IMR-90 (cell line): Measurements from ENCODE around the gene CARNS1. TPM values are rescaled to one million over a fixed set of nuclear protein-coding genes. Genes with fewer than 3 reads are reported as not detected.

Experiments
- ATAC-seq: fragments of 200-7000 bp; cut with Tn5 transposase; 2 replicates; pipeline ENCODE4 v1.9.1; 2020; ENCODE audit warnings: low read depth, mild to moderate bottlenecking, moderate library complexity
- BruUV-seq: library from RNA; stranded (reverse); fragments of 400-500 nt; replicated peaks from 2 replicates; lab custom pipeline; 2021; lab: Mats Ljungman, UMichigan
- CTCF ChIA-PET: fragments of 300-600 bp; formaldehyde crosslinking; extraction: SDS; loops from one replicate; lab custom pipeline; 2021; ENCODE audit warnings: antibody characterized with exemption; lab: Yijun Ruan, JAX
- POLR2A ChIA-PET: fragments of 300-600 bp; sonication (Branson Sonifier 250); formaldehyde crosslinking; loops from one replicate; lab custom pipeline; 2022; ENCODE audit warnings: antibody characterized with exemption; ENCODE audit not compliant: unreplicated experiment; lab: Charles Lee
- DNase-seq: peaks from one replicate; pipeline ENCODE4 v3.0.0; 2013
- H2AFZ ChIP-seq: replicated peaks from 2 replicates; pipeline ENCODE3; 2013; ENCODE audit warnings: low read length, mild to moderate bottlenecking; ENCODE audit not compliant: poor library complexity
- H2AK5ac ChIP-seq: 2 replicates; pipeline ENCODE4 v1.6.1; 2013; ENCODE audit warnings: low read depth, low read length, inconsistent platforms
- H2AK9ac ChIP-seq: replicated peaks from 2 replicates; pipeline ENCODE3; 2013; ENCODE audit warnings: mild to moderate bottlenecking, low read depth, low read length, moderate library complexity; ENCODE audit not compliant: poor library complexity
- H2BK120ac ChIP-seq: 2 replicates; pipeline ENCODE4 v1.6.1; 2013; ENCODE audit warnings: low read depth, low read length, inconsistent platforms
- H2BK15ac ChIP-seq: 3 replicates; pipeline ENCODE4 v1.6.1; 2013; ENCODE audit warnings: low read depth, low read length, inconsistent platforms
- H2BK20ac ChIP-seq: 2 replicates; pipeline ENCODE4 v1.6.1; 2013; ENCODE audit warnings: low read depth, mild to moderate bottlenecking, inconsistent platforms, low read length, moderate library complexity
- H2BK5ac ChIP-seq: 2 replicates; pipeline ENCODE4 v1.6.1; 2013; ENCODE audit warnings: mild to moderate bottlenecking, low read depth, low read length, inconsistent platforms; ENCODE audit not compliant: poor library complexity, severe bottlenecking
- H3K14ac ChIP-seq: replicated peaks from 2 replicates; pipeline ENCODE4 v1.6.1; 2013; ENCODE audit warnings: low read depth, low read length, inconsistent platforms
- H3K18ac ChIP-seq: 2 replicates; pipeline ENCODE4 v1.6.1; 2013; ENCODE audit warnings: low read depth, low read length, control low read depth
- H3K23ac ChIP-seq: 2 replicates; pipeline ENCODE4 v1.6.1; 2013; ENCODE audit warnings: low read depth, low read length, inconsistent platforms
- H3K27ac ChIP-seq: 2 replicates; pipeline ENCODE4 v1.5.1; 2013; ENCODE audit warnings: mild to moderate bottlenecking, control low read depth, low read length; ENCODE audit not compliant: insufficient read depth
- H3K27me3 ChIP-seq: 2 replicates; pipeline ENCODE4 v1.6.1; 2013; ENCODE audit warnings: low read length; ENCODE audit not compliant: control insufficient read depth, insufficient read depth
- H3K36me3 ChIP-seq: 2 replicates; pipeline ENCODE4 v1.6.1; 2013; ENCODE audit warnings: low read length, mixed read lengths; ENCODE audit not compliant: control insufficient read depth, insufficient read depth
- H3K4ac ChIP-seq: 2 replicates; pipeline ENCODE4 v1.6.1; 2013; ENCODE audit warnings: low read depth, low read length, inconsistent platforms
- H3K4me1 ChIP-seq: 2 replicates; pipeline ENCODE4 v1.6.1; 2013; ENCODE audit warnings: low read length, mixed read lengths; ENCODE audit not compliant: control insufficient read depth, insufficient read depth
- H3K4me2 ChIP-seq: 2 replicates; pipeline ENCODE4 v1.6.1; 2013; ENCODE audit warnings: low read depth, mild to moderate bottlenecking, control low read depth, low read length, moderate library complexity
- H3K4me3 ChIP-seq: 2 replicates; pipeline ENCODE4 v1.5.1; 2013; ENCODE audit warnings: low read depth, mild to moderate bottlenecking, control low read depth, low read length, moderate library complexity; ENCODE audit not compliant: insufficient read depth
- H3K56ac ChIP-seq: 2 replicates; pipeline ENCODE4 v1.6.1; 2013; ENCODE audit warnings: low read length, inconsistent platforms; ENCODE audit not compliant: insufficient read depth; ENCODE audit errors: extremely low read depth
- H3K79me1 ChIP-seq, 2 experiments: 2 replicates each; pipeline ENCODE4 v1.6.1; 2013; ENCODE audit warnings: low read length in 2 of 2, inconsistent platforms in 1 of 2, low read depth in 1 of 2
- H3K9ac ChIP-seq: 2 replicates; pipeline ENCODE4 v1.6.1; 2013; ENCODE audit warnings: low read depth, low read length, control low read depth
- H3K9me1 ChIP-seq: 2 replicates; pipeline ENCODE4 v1.6.1; 2013; ENCODE audit warnings: low read length, inconsistent platforms; ENCODE audit not compliant: insufficient read depth
- H3K9me3 ChIP-seq: 2 replicates; pipeline ENCODE4 v1.6.1; 2013; ENCODE audit warnings: low read length; ENCODE audit not compliant: control insufficient read depth, insufficient read depth
- H4K20me1 ChIP-seq: 2 replicates; pipeline ENCODE4 v1.6.1; 2013; ENCODE audit warnings: low read length, inconsistent platforms; ENCODE audit not compliant: insufficient read depth
- H4K5ac ChIP-seq: 2 replicates; pipeline ENCODE4 v1.6.1; 2013; ENCODE audit warnings: mild to moderate bottlenecking, low read depth, low read length, control low read depth
- H4K8ac ChIP-seq, 2 experiments: 2 replicates each; pipeline ENCODE4 v1.6.1; 2013; ENCODE audit warnings: low read depth in 2 of 2, low read length in 2 of 2, control low read depth in 1 of 2, inconsistent platforms in 1 of 2
- H4K91ac ChIP-seq: 2 replicates; pipeline ENCODE4 v1.6.1; 2013; ENCODE audit warnings: low read depth, low read length, inconsistent platforms; ENCODE audit not compliant: insufficient read depth
- RFX5 ChIP-seq: IDR thresholded peaks from 2 replicates; pipeline ENCODE4 v1.8.0; 2012; ENCODE audit warnings: low read depth, mild to moderate bottlenecking, low read length, moderate library complexity
- WGBS, 2 experiments: methylation state at CpG; one replicate each; pipeline versions ENCODE4 v1.1.5 to v1.1.7; 2013; ENCODE audit warnings: missing lambda C conversion rate in 2 of 2; ENCODE audit not compliant: insufficient read length in 1 of 2; ENCODE audit errors: extremely low coverage in 2 of 2; 5-methylcytosine and 5-hydroxymethylcytosine counted together
- dilution Hi-C: fragments of 300-500 bp; cut with HindIII; formaldehyde crosslinking; loops from one replicate; pipeline ENCODE4 v1.14.3; 2018; ENCODE audit warnings: low sequenced_read_pairs; ENCODE audit not compliant: unreplicated experiment
- in situ Hi-C: fragments of 300-500 bp; cut with MboI; formaldehyde crosslinking; loops from 3 replicates; pipeline ENCODE4 v1.14.3; 2019; ENCODE audit warnings: low sequenced_read_pairs, inconsistent platforms, mixed read lengths
- intact Hi-C: fragments of 100-400 bp; cut with micrococcal nuclease; formaldehyde crosslinking; loops from 2 replicates; pipeline ENCODE4 v1.10.0; 2022
- polyA plus RNA-seq, 3 experiments: library from polyadenylated mRNA; depleted of rRNA; stranded (reverse); fragments of >200 nt; gene quantifications; 2 replicates each; pipeline ENCODE4 v1.2.3, GENCODE V29; 2012; ENCODE audit warnings: low replicate concordance in 1 of 3
- total RNA-seq: library from RNA; depleted of rRNA; stranded (reverse); fragments of >200 nt; gene quantifications from 2 replicates; pipeline ENCODE4 v1.2.3, GENCODE V29; 2012
- TF ChIP-seq, protein P1 (sequence below): fragments of 150-350 bp; IDR thresholded peaks from 2 replicates; pipeline ENCODE4 v1.6.1; 2016; ENCODE audit warnings: low read depth, mild to moderate bottlenecking, low read length, moderate library complexity, borderline replicate concordance
- TF ChIP-seq, protein P2 (sequence below): conservative IDR thresholded peaks from 2 replicates; pipeline ENCODE4 v1.5.1; 2012; ENCODE audit warnings: mild to moderate bottlenecking, low read depth, low read length, improper control_type of control experiment

CARNS1 gene
- total and polyA plus RNA-seq, 2 of the 4 experiments (the other 2 are of a cell fraction), result under 0.01 to 0.32 TPM

DNA sequence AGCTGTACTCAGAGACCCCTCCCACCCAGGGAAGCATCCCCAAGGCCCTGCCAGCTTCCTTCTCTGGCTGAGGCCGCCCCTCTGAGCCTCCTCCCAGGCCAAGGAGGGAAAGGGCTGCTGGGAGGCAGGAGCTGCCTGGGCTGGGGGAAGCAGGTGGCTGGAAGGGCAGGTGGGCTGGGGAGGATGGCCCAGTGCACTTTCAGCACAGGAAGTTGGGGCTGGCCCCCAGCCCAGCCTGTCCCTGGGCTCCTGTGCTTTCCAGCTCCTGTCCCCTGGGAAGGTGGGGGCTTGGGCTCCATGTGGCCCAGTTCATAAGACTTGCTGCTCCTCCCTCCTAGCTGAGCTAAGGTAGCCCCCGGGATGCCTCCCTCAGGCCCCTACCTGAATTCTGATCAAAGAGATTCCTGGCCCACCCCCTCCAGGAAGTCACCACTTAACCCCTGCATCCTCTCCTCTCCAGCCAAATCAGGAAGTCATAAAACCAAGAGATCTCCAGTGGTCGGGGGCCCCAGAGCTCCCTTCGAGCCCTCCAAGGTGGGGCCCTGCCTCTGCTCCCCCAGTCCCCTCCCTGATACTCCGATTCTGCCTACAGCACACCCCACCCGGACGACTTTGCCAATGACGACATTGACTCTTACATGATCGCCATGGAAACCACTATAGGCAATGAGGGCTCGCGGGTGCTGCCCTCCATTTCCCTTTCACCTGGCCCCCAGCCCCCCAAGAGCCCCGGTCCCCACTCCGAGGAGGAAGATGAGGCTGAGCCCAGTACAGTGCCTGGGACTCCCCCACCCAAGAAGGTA is 18.7 kb upstream of the CARNS1 start:
- Histone ChIP-seq H3K18ac (no peak overlapping the region), H4K8ac (no peak overlapping the region), H2AK9ac (no peak overlapping the region), H3K4ac (no peak overlapping the region), H3K23ac (no peak overlapping the region), H3K56ac (no peak overlapping the region; the same call in 1 of the 2 replicates), H3K9me3 (no peaks in the 10 kb centered on the region), H4K91ac (no peak overlapping the region), H2BK120ac (no peak overlapping the region), H4K20me1 (peaks cover 35% of the 10 kb centered on the region), H3K9me1 (no peaks in the 10 kb centered on the region), H2BK5ac (no peak overlapping the region), H2AK5ac (no peak overlapping the region), H3K4me3 (no peak overlapping the region), H2AFZ (no peak overlapping the region), H2BK15ac (no peak overlapping the region), H3K4me1 (peaks cover 13% of the 10 kb centered on the region), H3K14ac (no peak overlapping the region), H3K36me3 (peaks cover 43% of the 10 kb centered on the region), H2BK20ac (no peak overlapping the region), H3K27me3 (no peaks in the 10 kb centered on the region), H3K9ac (no peak overlapping the region), H3K27ac (no peak overlapping the region), H3K79me1 (peaks cover 17 to 46% of the 10 kb centered on the region in 2 experiments; a peak in 3 of 4 replicates), H4K5ac (no peak overlapping the region), H3K4me2 (no peak overlapping the region)
- dilution Hi-C loops, result no loop called here
- POLR2A ChIA-PET, result no interaction called here
- no TSS peak for BruUV-seq
- TF ChIP-seq, protein P1, sequence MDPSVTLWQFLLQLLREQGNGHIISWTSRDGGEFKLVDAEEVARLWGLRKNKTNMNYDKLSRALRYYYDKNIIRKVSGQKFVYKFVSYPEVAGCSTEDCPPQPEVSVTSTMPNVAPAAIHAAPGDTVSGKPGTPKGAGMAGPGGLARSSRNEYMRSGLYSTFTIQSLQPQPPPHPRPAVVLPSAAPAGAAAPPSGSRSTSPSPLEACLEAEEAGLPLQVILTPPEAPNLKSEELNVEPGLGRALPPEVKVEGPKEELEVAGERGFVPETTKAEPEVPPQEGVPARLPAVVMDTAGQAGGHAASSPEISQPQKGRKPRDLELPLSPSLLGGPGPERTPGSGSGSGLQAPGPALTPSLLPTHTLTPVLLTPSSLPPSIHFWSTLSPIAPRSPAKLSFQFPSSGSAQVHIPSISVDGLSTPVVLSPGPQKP, result no peak
- no peak for TF ChIP-seq RFX5
- TF ChIP-seq, protein P2, sequence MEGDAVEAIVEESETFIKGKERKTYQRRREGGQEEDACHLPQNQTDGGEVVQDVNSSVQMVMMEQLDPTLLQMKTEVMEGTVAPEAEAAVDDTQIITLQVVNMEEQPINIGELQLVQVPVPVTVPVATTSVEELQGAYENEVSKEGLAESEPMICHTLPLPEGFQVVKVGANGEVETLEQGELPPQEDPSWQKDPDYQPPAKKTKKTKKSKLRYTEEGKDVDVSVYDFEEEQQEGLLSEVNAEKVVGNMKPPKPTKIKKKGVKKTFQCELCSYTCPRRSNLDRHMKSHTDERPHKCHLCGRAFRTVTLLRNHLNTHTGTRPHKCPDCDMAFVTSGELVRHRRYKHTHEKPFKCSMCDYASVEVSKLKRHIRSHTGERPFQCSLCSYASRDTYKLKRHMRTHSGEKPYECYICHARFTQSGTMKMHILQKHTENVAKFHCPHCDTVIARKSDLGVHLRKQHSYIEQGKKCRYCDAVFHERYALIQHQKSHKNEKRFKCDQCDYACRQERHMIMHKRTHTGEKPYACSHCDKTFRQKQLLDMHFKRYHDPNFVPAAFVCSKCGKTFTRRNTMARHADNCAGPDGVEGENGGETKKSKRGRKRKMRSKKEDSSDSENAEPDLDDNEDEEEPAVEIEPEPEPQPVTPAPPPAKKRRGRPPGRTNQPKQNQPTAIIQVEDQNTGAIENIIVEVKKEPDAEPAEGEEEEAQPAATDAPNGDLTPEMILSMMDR, result no peak
- no peak for ATAC-seq
- CTCF ChIA-PET, result no interaction called here
- in situ Hi-C loops, result no loop called here
- DNase-seq, result no peak
- 82% methylated on average over 5 of the region's 13 CpGs; no CpG with 5 or more reads in 1 of the 2 experiments for WGBS, 2 experiments
- intact Hi-C loops, result no loop called here
